GM23338 (cell line): ENCODE measurements around the gene SLC15A4. TPM values are rescaled to one million over a fixed set of nuclear protein-coding genes. Genes with fewer than 3 reads are reported as not detected.

Source experiments
- ATAC-seq: fragments of 200-7000 bp; cut with Tn5 transposase; 3 replicates; pipeline ENCODE4 v1.9.1; 2020
- DNase-seq: peaks from one replicate; pipeline ENCODE4 v3.0.0-alpha.2; 2015; ENCODE audit warnings: low spot score
- H2AFZ ChIP-seq: fragments of 200-600 bp; sonication (generic); 2 replicates; pipeline ENCODE4 v1.8.0; 2016; ENCODE audit warnings: antibody characterized with exemption, mild to moderate bottlenecking, moderate library complexity
- H3F3A ChIP-seq: fragments of 200-600 bp; sonication (generic); replicated peaks from 2 replicates; pipeline ENCODE4 v1.8.0; 2017; ENCODE audit warnings: antibody characterized with exemption, mixed run types, low read depth
- H3K27ac ChIP-seq: fragments of 200-600 bp; sonication (generic); 2 replicates; pipeline ENCODE4 v1.6.1; 2016; ENCODE audit warnings: low read depth
- H3K27me3 ChIP-seq: fragments of 200-600 bp; sonication (generic); 2 replicates; pipeline ENCODE4 v1.8.0; 2016; ENCODE audit warnings: mild to moderate bottlenecking, mixed run types, moderate library complexity; ENCODE audit not compliant: insufficient read depth
- H3K36me3 ChIP-seq: fragments of 200-600 bp; sonication (generic); 2 replicates; pipeline ENCODE4 v1.8.0; 2016; ENCODE audit warnings: mild to moderate bottlenecking; ENCODE audit not compliant: insufficient read depth
- H3K4me1 ChIP-seq: fragments of 200-600 bp; sonication (generic); 2 replicates; pipeline ENCODE4 v1.8.0; 2016; ENCODE audit warnings: mild to moderate bottlenecking, moderate library complexity; ENCODE audit not compliant: insufficient read depth
- H3K4me2 ChIP-seq: fragments of 200-600 bp; sonication (generic); 2 replicates; pipeline ENCODE4 v1.7.1; 2017; ENCODE audit warnings: mixed run types
- H3K4me3 ChIP-seq: fragments of 200-600 bp; sonication (generic); 2 replicates; pipeline ENCODE4 v1.6.1; 2016; ENCODE audit warnings: mixed run types
- H3K79me2 ChIP-seq: fragments of 200-600 bp; sonication (generic); replicated peaks from 2 replicates; pipeline ENCODE4 v1.8.0; 2017; ENCODE audit warnings: mild to moderate bottlenecking; ENCODE audit not compliant: insufficient read depth
- H3K9me2 ChIP-seq: fragments of 200-600 bp; sonication (generic); 2 replicates; pipeline ENCODE4 v1.8.0; 2017; ENCODE audit not compliant: insufficient read depth
- H4K20me1 ChIP-seq: fragments of 200-600 bp; sonication (generic); replicated peaks from 2 replicates; pipeline ENCODE4 v1.8.0; 2017; ENCODE audit warnings: mild to moderate bottlenecking; ENCODE audit not compliant: insufficient read depth
- H3K27ac Mint-ChIP-seq: 2 replicates; pipeline ENCODE4 v1.8.0; 2020; ENCODE audit warnings: inconsistent platforms, mild to moderate bottlenecking, moderate library complexity, mixed read lengths
- H3K27me3 Mint-ChIP-seq: 3 replicates; pipeline ENCODE4 v1.8.0; 2022; ENCODE audit warnings: low read depth, mild to moderate bottlenecking, moderate library complexity, mixed read lengths, inconsistent platforms; ENCODE audit not compliant: insufficient read depth, poor library complexity
- H3K36me3 Mint-ChIP-seq: 3 replicates; pipeline ENCODE4 v1.8.0; 2021; ENCODE audit warnings: low read depth, mild to moderate bottlenecking, inconsistent platforms, moderate library complexity, mixed read lengths
- H3K4me1 Mint-ChIP-seq: 3 replicates; pipeline ENCODE4 v1.8.0; 2020; ENCODE audit warnings: mild to moderate bottlenecking, inconsistent platforms, mixed read lengths
- H3K4me3 Mint-ChIP-seq: 3 replicates; pipeline ENCODE4 v1.8.0; 2021; ENCODE audit warnings: moderate library complexity, mild to moderate bottlenecking, inconsistent platforms, mixed read lengths
- H3K9me3 Mint-ChIP-seq: 3 replicates; pipeline ENCODE4 v1.8.0; 2020; ENCODE audit warnings: moderate library complexity, mild to moderate bottlenecking, inconsistent platforms, mixed read lengths
- CREB1 ChIP-seq: fragments of 250-450 bp; sonication (Bioruptor Pico); IDR thresholded peaks from 2 replicates; pipeline ENCODE4 v1.5.0; 2020; ENCODE audit warnings: low read depth, mild to moderate bottlenecking, moderate library complexity
- EZH2phosphoT487 ChIP-seq: fragments of 200-600 bp; sonication (generic); IDR thresholded peaks from one replicate; pipeline ENCODE4 v1.8.1; 2018; ENCODE audit warnings: antibody characterized with exemption; ENCODE audit not compliant: unreplicated experiment
- JUNB ChIP-seq: IDR thresholded peaks from one replicate; pipeline ENCODE4 v1.6.1; 2016; ENCODE audit warnings: antibody characterized with exemption; ENCODE audit not compliant: unreplicated experiment
- NANOG ChIP-seq: IDR thresholded peaks from 2 replicates; pipeline ENCODE4 v1.6.1; 2016; ENCODE audit warnings: antibody characterized with exemption, borderline replicate concordance
- POLR2AphosphoS5 ChIP-seq: IDR thresholded peaks from 2 replicates; pipeline ENCODE4 v1.6.1; 2016; ENCODE audit warnings: antibody characterized with exemption, low read depth
- STAT1 ChIP-seq: IDR thresholded peaks from one replicate; pipeline ENCODE4 v1.6.1; 2016; ENCODE audit warnings: antibody characterized with exemption; ENCODE audit not compliant: unreplicated experiment
- ZNF114 ChIP-seq: fragments of 250-450 bp; sonication (Bioruptor Pico); IDR thresholded peaks from 2 replicates; pipeline ENCODE4 v1.5.0; 2020; ENCODE audit warnings: mild to moderate bottlenecking, moderate library complexity
- ZNF331 ChIP-seq: fragments of 250-450 bp; sonication (Bioruptor Pico); IDR thresholded peaks from 2 replicates; pipeline ENCODE4 v1.5.0; 2020; ENCODE audit warnings: low read depth, mild to moderate bottlenecking, moderate library complexity
- polyA plus RNA-seq: library from polyadenylated mRNA; unstranded; fragments of >200 nt; fragmentation: Nextera tagmentation; extraction: Ambion mirVana; gene quantifications from 2 replicates; pipeline ENCODE4 v1.2.1, GENCODE V29; 2016
- total RNA-seq: library from RNA; depleted of rRNA; stranded (reverse); fragments of >200 nt; shearing (Covaris generic); gene quantifications from 2 replicates; pipeline ENCODE4 v1.2.3, GENCODE V29; 2014
- TF ChIP-seq, protein P1 (sequence below): IDR thresholded peaks from one replicate; pipeline ENCODE4 v1.6.1; 2018; ENCODE audit warnings: antibody characterized with exemption; ENCODE audit not compliant: unreplicated experiment
- TF ChIP-seq, protein P2 (sequence below): fragments of 250-450 bp; sonication (Bioruptor Pico); IDR thresholded peaks from 2 replicates; pipeline ENCODE4 v1.5.0; 2020; ENCODE audit warnings: mild to moderate bottlenecking, moderate library complexity
- TF ChIP-seq, protein P3 (sequence below): IDR thresholded peaks from 2 replicates; pipeline ENCODE4 v1.6.1; 2016; ENCODE audit warnings: antibody characterized with exemption

Gene SLC15A4
- total and polyA plus RNA-seq, 2 experiments from 2014 or later, result 7.7 to 30.3 TPM

DNA sequence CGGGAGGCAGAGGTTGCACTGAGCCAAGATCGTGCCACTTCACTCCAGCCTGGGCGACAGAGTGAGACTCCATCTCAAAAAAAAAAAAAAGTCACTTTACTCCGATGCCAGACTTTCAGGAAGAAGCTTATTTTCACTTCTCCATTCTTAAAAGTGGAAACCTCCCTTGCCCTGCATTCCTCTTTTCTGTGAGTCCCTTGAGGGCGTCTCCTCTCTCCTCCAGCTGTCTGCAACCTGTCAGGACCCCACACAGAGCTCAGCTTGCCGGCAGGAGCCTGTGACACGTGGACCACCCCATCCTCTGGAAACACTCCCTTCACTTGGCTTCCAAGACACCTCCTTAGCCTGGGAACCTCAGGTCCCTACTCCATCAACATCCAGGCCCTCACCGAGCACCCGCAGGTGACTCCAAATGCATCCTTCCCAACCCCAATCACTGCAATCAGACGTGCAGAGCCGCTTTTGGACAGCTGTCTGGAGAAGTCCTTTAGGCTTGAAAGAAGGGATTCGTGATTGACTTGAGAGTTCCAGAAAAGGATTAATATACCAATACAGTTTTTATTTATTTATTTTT lies 34.3 kb downstream of the SLC15A4 start (continued):
- TF ChIP-seq, protein P1, sequence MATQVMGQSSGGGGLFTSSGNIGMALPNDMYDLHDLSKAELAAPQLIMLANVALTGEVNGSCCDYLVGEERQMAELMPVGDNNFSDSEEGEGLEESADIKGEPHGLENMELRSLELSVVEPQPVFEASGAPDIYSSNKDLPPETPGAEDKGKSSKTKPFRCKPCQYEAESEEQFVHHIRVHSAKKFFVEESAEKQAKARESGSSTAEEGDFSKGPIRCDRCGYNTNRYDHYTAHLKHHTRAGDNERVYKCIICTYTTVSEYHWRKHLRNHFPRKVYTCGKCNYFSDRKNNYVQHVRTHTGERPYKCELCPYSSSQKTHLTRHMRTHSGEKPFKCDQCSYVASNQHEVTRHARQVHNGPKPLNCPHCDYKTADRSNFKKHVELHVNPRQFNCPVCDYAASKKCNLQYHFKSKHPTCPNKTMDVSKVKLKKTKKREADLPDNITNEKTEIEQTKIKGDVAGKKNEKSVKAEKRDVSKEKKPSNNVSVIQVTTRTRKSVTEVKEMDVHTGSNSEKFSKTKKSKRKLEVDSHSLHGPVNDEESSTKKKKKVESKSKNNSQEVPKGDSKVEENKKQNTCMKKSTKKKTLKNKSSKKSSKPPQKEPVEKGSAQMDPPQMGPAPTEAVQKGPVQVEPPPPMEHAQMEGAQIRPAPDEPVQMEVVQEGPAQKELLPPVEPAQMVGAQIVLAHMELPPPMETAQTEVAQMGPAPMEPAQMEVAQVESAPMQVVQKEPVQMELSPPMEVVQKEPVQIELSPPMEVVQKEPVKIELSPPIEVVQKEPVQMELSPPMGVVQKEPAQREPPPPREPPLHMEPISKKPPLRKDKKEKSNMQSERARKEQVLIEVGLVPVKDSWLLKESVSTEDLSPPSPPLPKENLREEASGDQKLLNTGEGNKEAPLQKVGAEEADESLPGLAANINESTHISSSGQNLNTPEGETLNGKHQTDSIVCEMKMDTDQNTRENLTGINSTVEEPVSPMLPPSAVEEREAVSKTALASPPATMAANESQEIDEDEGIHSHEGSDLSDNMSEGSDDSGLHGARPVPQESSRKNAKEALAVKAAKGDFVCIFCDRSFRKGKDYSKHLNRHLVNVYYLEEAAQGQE, result no peak
- TF ChIP-seq ZNF331 (CRISPR knock-in tag), result no peak
- TF ChIP-seq STAT1, result no peak
- TF ChIP-seq, protein P2, sequence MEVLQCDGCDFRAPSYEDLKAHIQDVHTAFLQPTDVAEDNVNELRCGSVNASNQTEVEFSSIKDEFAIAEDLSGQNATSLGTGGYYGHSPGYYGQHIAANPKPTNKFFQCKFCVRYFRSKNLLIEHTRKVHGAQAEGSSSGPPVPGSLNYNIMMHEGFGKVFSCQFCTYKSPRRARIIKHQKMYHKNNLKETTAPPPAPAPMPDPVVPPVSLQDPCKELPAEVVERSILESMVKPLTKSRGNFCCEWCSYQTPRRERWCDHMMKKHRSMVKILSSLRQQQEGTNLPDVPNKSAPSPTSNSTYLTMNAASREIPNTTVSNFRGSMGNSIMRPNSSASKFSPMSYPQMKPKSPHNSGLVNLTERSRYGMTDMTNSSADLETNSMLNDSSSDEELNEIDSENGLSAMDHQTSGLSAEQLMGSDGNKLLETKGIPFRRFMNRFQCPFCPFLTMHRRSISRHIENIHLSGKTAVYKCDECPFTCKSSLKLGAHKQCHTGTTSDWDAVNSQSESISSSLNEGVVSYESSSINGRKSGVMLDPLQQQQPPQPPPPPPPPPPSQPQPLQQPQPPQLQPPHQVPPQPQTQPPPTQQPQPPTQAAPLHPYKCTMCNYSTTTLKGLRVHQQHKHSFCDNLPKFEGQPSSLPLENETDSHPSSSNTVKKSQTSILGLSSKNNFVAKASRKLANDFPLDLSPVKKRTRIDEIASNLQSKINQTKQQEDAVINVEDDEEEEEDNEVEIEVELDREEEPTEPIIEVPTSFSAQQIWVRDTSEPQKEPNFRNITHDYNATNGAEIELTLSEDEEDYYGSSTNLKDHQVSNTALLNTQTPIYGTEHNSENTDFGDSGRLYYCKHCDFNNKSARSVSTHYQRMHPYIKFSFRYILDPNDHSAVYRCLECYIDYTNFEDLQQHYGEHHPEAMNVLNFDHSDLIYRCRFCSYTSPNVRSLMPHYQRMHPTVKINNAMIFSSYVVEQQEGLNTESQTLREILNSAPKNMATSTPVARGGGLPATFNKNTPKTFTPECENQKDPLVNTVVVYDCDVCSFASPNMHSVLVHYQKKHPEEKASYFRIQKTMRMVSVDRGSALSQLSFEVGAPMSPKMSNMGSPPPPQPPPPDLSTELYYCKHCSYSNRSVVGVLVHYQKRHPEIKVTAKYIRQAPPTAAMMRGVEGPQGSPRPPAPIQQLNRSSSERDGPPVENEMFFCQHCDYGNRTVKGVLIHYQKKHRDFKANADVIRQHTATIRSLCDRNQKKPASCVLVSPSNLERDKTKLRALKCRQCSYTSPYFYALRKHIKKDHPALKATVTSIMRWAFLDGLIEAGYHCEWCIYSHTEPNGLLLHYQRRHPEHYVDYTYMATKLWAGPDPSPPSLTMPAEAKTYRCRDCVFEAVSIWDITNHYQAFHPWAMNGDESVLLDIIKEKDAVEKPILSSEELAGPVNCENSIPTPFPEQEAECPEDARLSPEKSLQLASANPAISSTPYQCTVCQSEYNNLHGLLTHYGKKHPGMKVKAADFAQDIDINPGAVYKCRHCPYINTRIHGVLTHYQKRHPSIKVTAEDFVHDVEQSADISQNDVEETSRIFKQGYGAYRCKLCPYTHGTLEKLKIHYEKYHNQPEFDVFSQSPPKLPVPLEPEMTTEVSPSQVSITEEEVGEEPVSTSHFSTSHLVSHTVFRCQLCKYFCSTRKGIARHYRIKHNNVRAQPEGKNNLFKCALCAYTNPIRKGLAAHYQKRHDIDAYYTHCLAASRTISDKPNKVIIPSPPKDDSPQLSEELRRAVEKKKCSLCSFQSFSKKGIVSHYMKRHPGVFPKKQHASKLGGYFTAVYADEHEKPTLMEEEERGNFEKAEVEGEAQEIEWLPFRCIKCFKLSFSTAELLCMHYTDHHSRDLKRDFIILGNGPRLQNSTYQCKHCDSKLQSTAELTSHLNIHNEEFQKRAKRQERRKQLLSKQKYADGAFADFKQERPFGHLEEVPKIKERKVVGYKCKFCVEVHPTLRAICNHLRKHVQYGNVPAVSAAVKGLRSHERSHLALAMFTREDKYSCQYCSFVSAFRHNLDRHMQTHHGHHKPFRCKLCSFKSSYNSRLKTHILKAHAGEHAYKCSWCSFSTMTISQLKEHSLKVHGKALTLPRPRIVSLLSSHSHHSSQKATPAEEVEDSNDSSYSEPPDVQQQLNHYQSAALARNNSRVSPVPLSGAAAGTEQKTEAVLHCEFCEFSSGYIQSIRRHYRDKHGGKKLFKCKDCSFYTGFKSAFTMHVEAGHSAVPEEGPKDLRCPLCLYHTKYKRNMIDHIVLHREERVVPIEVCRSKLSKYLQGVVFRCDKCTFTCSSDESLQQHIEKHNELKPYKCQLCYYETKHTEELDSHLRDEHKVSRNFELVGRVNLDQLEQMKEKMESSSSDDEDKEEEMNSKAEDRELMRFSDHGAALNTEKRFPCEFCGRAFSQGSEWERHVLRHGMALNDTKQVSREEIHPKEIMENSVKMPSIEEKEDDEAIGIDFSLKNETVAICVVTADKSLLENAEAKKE, result no peak
- TF ChIP-seq NANOG, result no peak

DNA sequence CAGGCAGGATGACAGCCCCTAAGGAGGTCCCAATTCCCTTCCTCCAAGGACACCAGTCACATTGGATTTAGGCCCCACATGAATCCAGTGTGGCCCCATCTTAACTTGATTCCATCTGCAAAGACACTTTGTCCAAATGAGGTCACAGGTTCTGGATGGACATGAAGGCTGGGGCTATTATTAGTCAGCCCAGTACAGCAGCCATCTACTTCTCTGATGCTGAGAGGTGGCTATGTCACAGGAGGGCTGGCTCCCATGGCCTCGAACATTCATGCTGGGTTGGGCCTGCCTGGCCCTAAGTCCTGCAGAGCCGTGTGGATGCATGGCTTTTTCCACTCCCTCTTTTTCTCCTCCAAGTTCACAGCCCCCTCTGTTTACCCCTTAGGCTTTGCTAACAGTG lies 35.9 kb downstream of the SLC15A4 start:
- Histone ChIP-seq H3K79me2 (no peaks in the 10 kb centered on the region), H3K36me3 (no peaks in the 10 kb centered on the region), H3K9me2 (no peaks in the 10 kb centered on the region), H3K27me3 (no peaks in the 10 kb centered on the region), H2AFZ (no peak overlapping the region), H3F3A (no peaks in the 10 kb centered on the region), H3K4me1 (no peaks in the 10 kb centered on the region), H3K4me2 (no peak overlapping the region), H3K4me3 (no peak overlapping the region), H4K20me1 (no peaks in the 10 kb centered on the region), H3K27ac (no peak overlapping the region)
- Mint-ChIP-seq H3K4me1 (no peaks in the 10 kb centered on the region), H3K36me3 (peaks cover 38% of the 10 kb centered on the region), H3K27me3 (peaks cover 7% of the 10 kb centered on the region), H3K9me3 (peaks cover 88% of the 10 kb centered on the region), H3K27ac (no peak overlapping the region), H3K4me3 (no peak overlapping the region)
- DNase-seq (no peak), ATAC-seq (no peak)
- no peak for TF ChIP-seq JUNB
- no peak for TF ChIP-seq NANOG
- TF ChIP-seq ZNF114 (CRISPR knock-in tag), result no peak
- no peak for TF ChIP-seq POLR2AphosphoS5
- TF ChIP-seq EZH2phosphoT487, result no peak
- no peak for TF ChIP-seq STAT1
- TF ChIP-seq, protein P3, sequence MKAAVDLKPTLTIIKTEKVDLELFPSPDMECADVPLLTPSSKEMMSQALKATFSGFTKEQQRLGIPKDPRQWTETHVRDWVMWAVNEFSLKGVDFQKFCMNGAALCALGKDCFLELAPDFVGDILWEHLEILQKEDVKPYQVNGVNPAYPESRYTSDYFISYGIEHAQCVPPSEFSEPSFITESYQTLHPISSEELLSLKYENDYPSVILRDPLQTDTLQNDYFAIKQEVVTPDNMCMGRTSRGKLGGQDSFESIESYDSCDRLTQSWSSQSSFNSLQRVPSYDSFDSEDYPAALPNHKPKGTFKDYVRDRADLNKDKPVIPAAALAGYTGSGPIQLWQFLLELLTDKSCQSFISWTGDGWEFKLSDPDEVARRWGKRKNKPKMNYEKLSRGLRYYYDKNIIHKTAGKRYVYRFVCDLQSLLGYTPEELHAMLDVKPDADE, result no peak
- TF ChIP-seq, protein P1, result no peak
- TF ChIP-seq CREB1, result no peak
